B cell (primary cell): ENCODE results near the gene B3GALT2. TPM values are rescaled to one million over a fixed set of nuclear protein-coding genes. Genes with fewer than 3 reads are reported as not detected.

Experiments used
- ATAC-seq: fragments of 200-7000 bp; cut with Tn5 transposase; one replicate; pipeline ENCODE4 v1.10.0; 2021; ENCODE audit warnings: low read depth, mild to moderate bottlenecking, moderate number of reproducible peaks, moderate library complexity
- CTCF ChIA-PET: fragments of 350-600 bp; sonication (Branson Sonifier 250); formaldehyde crosslinking; loops from one replicate; lab custom pipeline; 2021; ENCODE audit warnings: antibody characterized with exemption, inconsistent platforms; lab: Charles Lee
- POLR2A ChIA-PET: fragments of 350-600 bp; sonication (Branson Sonifier 250); formaldehyde crosslinking; loops from one replicate; lab custom pipeline; 2021; ENCODE audit warnings: antibody characterized with exemption; lab: Charles Lee
- DNase-seq: peaks from one replicate; pipeline ENCODE4 v3.0.0; 2013
- H2AFZ ChIP-seq: 2 replicates; pipeline ENCODE4 v1.6.1; 2012; ENCODE audit warnings: mild to moderate bottlenecking, low read depth, low read length; ENCODE audit not compliant: insufficient read depth, poor library complexity, severe bottlenecking
- H3K27ac ChIP-seq, 2 donors: 1 replicate in 1 of 2; 2 replicates in 1 of 2; pipeline ENCODE4 v1.5.1; 2012 to 2013; ENCODE audit warnings: low read length in 2 of 2, mild to moderate bottlenecking in 2 of 2, moderate library complexity in 1 of 2
- H3K27me3 ChIP-seq, 4 experiments: fragments of 200-600 bp in 1 of 4; sonication (generic) in 1 of 4; replicated peaks in 1 of 4; 1 replicate in 2 of 4; 2 replicates in 2 of 4; pipeline versions ENCODE4 v1.6.1 to v1.7.0; 2013 to 2016; ENCODE audit warnings: low read length in 3 of 4, mild to moderate bottlenecking in 2 of 4, mixed read lengths in 1 of 4, moderate library complexity in 1 of 4; ENCODE audit not compliant: insufficient read depth in 4 of 4, control insufficient read depth in 3 of 4; ENCODE audit errors: control extremely low read depth in 1 of 4
- H3K36me3 ChIP-seq, 2 experiments: replicated peaks in 1 of 2; 1 replicate in 1 of 2; 2 replicates in 1 of 2; pipeline versions ENCODE4 v1.6.1 to v1.7.1; 2013; ENCODE audit warnings: low read length in 1 of 2; ENCODE audit not compliant: insufficient read depth in 2 of 2, control insufficient read depth in 1 of 2; ENCODE audit errors: control extremely low read depth in 1 of 2, extremely low read depth in 1 of 2
- H3K4me1 ChIP-seq, 2 donors: fragments of 200-600 bp in 1 of 2; sonication (generic) in 1 of 2; 1 replicate in 1 of 2; 2 replicates in 1 of 2; pipeline versions ENCODE4 v1.5.1 to v1.6.1; 2013 to 2017; ENCODE audit warnings: low read length in 2 of 2; ENCODE audit not compliant: control insufficient read depth in 2 of 2, insufficient read depth in 2 of 2
- H3K4me2 ChIP-seq: replicated peaks from 2 replicates; pipeline ENCODE3; 2012; ENCODE audit warnings: mild to moderate bottlenecking, low read depth, low read length; ENCODE audit not compliant: poor library complexity, severe bottlenecking
- H3K4me3 ChIP-seq, 5 experiments: fragments of 200-600 bp in 1 of 5; sonication (generic) in 1 of 5; 1 replicate in 3 of 5; 2 replicates in 2 of 5; pipeline versions ENCODE4 v1.5.1 to v1.7.0; 2011 to 2016; ENCODE audit warnings: low read length in 4 of 5, mild to moderate bottlenecking in 4 of 5, low read depth in 2 of 5, control low read depth in 1 of 5, moderate library complexity in 1 of 5; ENCODE audit not compliant: insufficient read depth in 1 of 5; ENCODE audit errors: control extremely low read depth in 1 of 5, extremely low read depth in 1 of 5
- H3K79me2 ChIP-seq: fragments of 200-600 bp; sonication (generic); one replicate; pipeline ENCODE4 v1.6.0; 2016; ENCODE audit warnings: low read length; ENCODE audit not compliant: control insufficient read depth, insufficient read depth
- H3K9ac ChIP-seq: fragments of 200-600 bp; sonication (generic); 2 replicates; pipeline ENCODE4 v1.6.1; 2017; ENCODE audit warnings: mild to moderate bottlenecking, low read length, moderate library complexity
- H3K9me3 ChIP-seq, 3 donors: one replicate each; pipeline versions ENCODE4 v1.6.1 to v1.7.1; 2013; ENCODE audit warnings: low read length in 2 of 3; ENCODE audit not compliant: control insufficient read depth in 2 of 3, insufficient read depth in 1 of 3; ENCODE audit errors: control extremely low read depth in 1 of 3
- H4K20me1 ChIP-seq: 2 replicates; pipeline ENCODE4 v1.6.0; 2012; ENCODE audit warnings: mild to moderate bottlenecking, low read length; ENCODE audit not compliant: insufficient read depth, control insufficient read depth, poor library complexity, severe bottlenecking
- H3K27ac Mint-ChIP-seq: one replicate; pipeline ENCODE4 v1.8.0; 2021; ENCODE audit warnings: mixed read lengths
- H3K27me3 Mint-ChIP-seq: one replicate; pipeline ENCODE4 v1.8.0; 2021; ENCODE audit warnings: mixed read lengths
- H3K4me1 Mint-ChIP-seq: one replicate; pipeline ENCODE4 v1.8.0; 2021; ENCODE audit warnings: mixed read lengths
- H3K4me3 Mint-ChIP-seq: one replicate; pipeline ENCODE4 v1.8.0; 2021; ENCODE audit warnings: mixed read lengths
- H3K9me3 Mint-ChIP-seq: one replicate; pipeline ENCODE4 v1.8.0; 2022; ENCODE audit warnings: mixed read lengths; ENCODE audit not compliant: insufficient read depth
- EZH2 ChIP-seq: IDR thresholded peaks from 2 replicates; pipeline ENCODE4 v1.6.1; 2012; ENCODE audit warnings: borderline replicate concordance, low read depth, mild to moderate bottlenecking, moderate library complexity, low read length; ENCODE audit not compliant: insufficient read depth, poor library complexity, severe bottlenecking
- WGBS: methylation state at CpG from one replicate; pipeline ENCODE4 v1.1.5; 2013; ENCODE audit warnings: missing lambda C conversion rate; ENCODE audit not compliant: insufficient coverage; 5-methylcytosine and 5-hydroxymethylcytosine counted together
- intact Hi-C: fragments of 100-400 bp; cut with micrococcal nuclease; formaldehyde crosslinking; loops from one replicate; pipeline ENCODE4 v1.10.0; 2022
- polyA plus RNA-seq: library from polyadenylated mRNA; depleted of rRNA; stranded (reverse); fragments of >200 nt; gene quantifications from 2 replicates; pipeline ENCODE4 v1.2.3, GENCODE V29; 2012
- total RNA-seq, 2 donors: library from RNA; stranded (reverse); fragments of 120-200 nt in 1 of 2; gene quantifications; 1 replicate in 1 of 2; 2 replicates in 1 of 2; pipeline versions ENCODE4 v1.2.3 to v1.2.4, GENCODE V29; 2013 to 2022
- TF ChIP-seq, protein P1 (sequence below): fragments of 200-600 bp; IDR thresholded peaks from one replicate; pipeline ENCODE4 v1.8.0; 2022; ENCODE audit warnings: antibody characterized with exemption, mild to moderate bottlenecking

B3GALT2 gene
- total and polyA plus RNA-seq, 2 donors (not counting 1 experiment from before 2014, with no cell fraction given): 0.07 TPM; not detected in 1

DNA sequence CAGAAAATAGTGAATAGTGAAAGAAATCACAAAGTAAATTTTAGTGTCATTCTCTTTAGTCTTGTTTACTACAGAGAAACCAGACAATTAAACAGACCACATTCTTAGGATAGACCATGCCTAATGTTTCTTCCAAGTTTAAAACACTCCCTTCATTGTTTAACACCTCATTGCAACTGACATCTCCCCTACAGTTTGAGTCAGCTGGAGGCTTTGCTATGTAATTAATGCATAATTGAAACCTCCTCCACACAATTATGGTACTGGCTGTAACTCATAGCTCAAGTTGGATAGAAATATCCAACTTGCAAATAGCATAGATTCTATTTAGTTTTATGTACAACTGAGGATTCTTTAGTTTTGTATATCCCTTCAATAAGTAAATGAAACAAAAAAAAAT is 35.2 kb upstream of the B3GALT2 start:
- no peak for ATAC-seq
- no peak for DNase-seq
- Mint-ChIP-seq H3K9me3 (no peaks in the 10 kb centered on the region), H3K4me3 (no peak overlapping the region), H3K27ac (no peak overlapping the region), H3K4me1 (no peaks in the 10 kb centered on the region), H3K27me3 (no peaks in the 10 kb centered on the region)
- peaks cover 9% of the 10 kb centered on the region for H3K79me2 ChIP-seq
- peaks cover 0 to 4% (median 0%) of the 10 kb centered on the region in 3 donors for H3K9me3 ChIP-seq
- no peaks in the 10 kb centered on the region for H3K4me1 ChIP-seq
- ChIA-PET CTCF (no interaction called here), POLR2A (no interaction called here)
- H3K9ac ChIP-seq: no peak overlapping the region
- H3K4me2 ChIP-seq: no peak overlapping the region
- H3K36me3 ChIP-seq: peaks cover 0 to 26% of the 10 kb centered on the region in 2 experiments
- no peak overlapping the region for H2AFZ ChIP-seq
- no peak for TF ChIP-seq EZH2
- TF ChIP-seq, protein P1, sequence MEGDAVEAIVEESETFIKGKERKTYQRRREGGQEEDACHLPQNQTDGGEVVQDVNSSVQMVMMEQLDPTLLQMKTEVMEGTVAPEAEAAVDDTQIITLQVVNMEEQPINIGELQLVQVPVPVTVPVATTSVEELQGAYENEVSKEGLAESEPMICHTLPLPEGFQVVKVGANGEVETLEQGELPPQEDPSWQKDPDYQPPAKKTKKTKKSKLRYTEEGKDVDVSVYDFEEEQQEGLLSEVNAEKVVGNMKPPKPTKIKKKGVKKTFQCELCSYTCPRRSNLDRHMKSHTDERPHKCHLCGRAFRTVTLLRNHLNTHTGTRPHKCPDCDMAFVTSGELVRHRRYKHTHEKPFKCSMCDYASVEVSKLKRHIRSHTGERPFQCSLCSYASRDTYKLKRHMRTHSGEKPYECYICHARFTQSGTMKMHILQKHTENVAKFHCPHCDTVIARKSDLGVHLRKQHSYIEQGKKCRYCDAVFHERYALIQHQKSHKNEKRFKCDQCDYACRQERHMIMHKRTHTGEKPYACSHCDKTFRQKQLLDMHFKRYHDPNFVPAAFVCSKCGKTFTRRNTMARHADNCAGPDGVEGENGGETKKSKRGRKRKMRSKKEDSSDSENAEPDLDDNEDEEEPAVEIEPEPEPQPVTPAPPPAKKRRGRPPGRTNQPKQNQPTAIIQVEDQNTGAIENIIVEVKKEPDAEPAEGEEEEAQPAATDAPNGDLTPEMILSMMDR: no peak
- H3K27me3 ChIP-seq: no peaks in the 10 kb centered on the region
- H3K27ac ChIP-seq: no peak overlapping the region
- H3K4me3 ChIP-seq: no peak overlapping the region
- no peaks in the 10 kb centered on the region for H4K20me1 ChIP-seq
- intact Hi-C loops: no loop called here

DNA sequence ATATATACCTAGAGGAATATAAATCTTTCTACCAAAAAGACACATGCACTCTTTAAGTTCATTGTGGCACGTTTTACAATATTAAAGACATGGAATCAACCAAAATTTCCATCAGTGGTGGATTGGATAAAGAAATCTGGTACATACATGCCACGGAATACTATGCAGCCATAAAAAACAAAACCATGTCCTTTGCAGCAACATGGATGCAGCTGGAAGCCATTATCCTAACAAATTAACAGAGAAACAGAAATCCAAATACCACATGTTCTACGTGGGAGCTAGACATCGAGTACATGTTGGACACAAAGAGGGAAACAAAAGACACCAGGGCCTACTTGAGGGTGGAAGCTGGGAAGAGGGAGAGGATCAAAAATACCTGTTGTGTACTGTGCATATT is 33.0 kb upstream of the B3GALT2 start:
- no peak overlapping the region for H3K4me3 Mint-ChIP-seq
- ATAC-seq: no peak
- H3K4me3 ChIP-seq: no peak overlapping the region
- H3K79me2 ChIP-seq: peaks cover 3% of the 10 kb centered on the region
- no peak for DNase-seq
- no peaks in the 10 kb centered on the region for H3K27me3 ChIP-seq
- intact Hi-C loops: no loop called here
- POLR2A ChIA-PET: no interaction called here
- H3K4me2 ChIP-seq: no peak overlapping the region
- H3K27ac Mint-ChIP-seq: no peak overlapping the region
- no CpG with 5 or more reads among the region's 4 CpGs for WGBS
- H2AFZ ChIP-seq: no peak overlapping the region
- peaks cover 0 to 4% (median 0%) of the 10 kb centered on the region in 3 donors for H3K9me3 ChIP-seq
- peaks cover 4 to 27% of the 10 kb centered on the region in 2 experiments for H3K36me3 ChIP-seq
- H3K27me3 Mint-ChIP-seq: no peaks in the 10 kb centered on the region
- H3K4me1 Mint-ChIP-seq: no peaks in the 10 kb centered on the region
- H4K20me1 ChIP-seq: no peaks in the 10 kb centered on the region
- no peak overlapping the region for H3K27ac ChIP-seq
- TF ChIP-seq EZH2: no peak
- TF ChIP-seq, protein P1: no peak
- H3K9ac ChIP-seq: no peak overlapping the region
- H3K4me1 ChIP-seq: no peaks in the 10 kb centered on the region
- H3K9me3 Mint-ChIP-seq: no peaks in the 10 kb centered on the region
- CTCF ChIA-PET: no interaction called here
